GM12801 (cell line): ENCODE measurements around the gene BCLAF1.

Experiments
- CTCF ChIP-seq: IDR thresholded peaks from one replicate; pipeline ENCODE4 v1.5.1; 2011; ENCODE audit warnings: control low read depth; ENCODE audit not compliant: insufficient read length; ENCODE audit errors: extremely low read depth

BCLAF1 gene

GRCh38 chr6:136333824-136334464 is 44.3 kb upstream of the BCLAF1 start:
- no peak for TF ChIP-seq CTCF

DNA sequence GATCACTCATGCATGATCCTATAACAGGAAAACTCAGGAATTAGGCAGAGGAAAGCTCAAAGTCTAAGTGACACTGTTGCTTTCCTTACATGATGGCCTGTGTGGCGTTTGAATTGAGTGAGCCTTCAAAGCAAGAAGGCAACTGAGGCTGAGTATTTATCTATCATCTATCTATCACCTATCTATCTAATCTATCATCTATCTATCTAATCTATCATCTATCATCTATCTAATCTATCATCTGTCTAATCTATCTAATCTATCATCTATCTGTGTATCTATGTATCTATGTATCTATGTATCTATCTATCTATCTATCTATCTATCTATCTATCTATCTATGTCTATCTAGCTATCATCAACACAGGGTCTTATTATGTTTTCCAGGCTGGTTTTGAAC is 41.8 kb upstream of the BCLAF1 start:
- TF ChIP-seq CTCF = no peak

DNA sequence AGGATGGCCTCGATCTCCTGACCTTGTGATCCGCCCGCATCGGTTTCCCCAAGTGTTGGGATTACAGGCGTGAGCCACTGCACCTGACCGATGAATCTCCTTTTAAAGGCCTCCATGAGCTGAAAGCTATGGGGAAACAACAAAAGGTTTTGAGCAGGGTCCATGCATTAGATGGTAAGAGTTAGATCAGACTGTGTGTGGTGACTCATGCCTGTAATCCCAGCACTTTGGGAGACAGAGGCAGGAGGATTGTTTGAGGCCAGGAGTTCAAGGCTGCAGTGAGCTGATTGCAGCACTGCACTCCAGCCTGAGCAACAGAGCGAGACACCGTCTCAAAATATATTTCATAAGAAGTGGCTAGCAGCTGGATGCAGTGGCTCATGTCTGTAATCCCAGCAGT is 41.0 kb upstream of the BCLAF1 start:
- TF ChIP-seq CTCF = no peak

GRCh38 chr6:136326038-136326553 is 36.5 kb upstream of the BCLAF1 start:
- TF ChIP-seq CTCF = no peak

- TF ChIP-seq CTCF = no peak
These were observed 35.2 kb upstream of the BCLAF1 start for GRCh38 chr6:136324686-136325380.

DNA sequence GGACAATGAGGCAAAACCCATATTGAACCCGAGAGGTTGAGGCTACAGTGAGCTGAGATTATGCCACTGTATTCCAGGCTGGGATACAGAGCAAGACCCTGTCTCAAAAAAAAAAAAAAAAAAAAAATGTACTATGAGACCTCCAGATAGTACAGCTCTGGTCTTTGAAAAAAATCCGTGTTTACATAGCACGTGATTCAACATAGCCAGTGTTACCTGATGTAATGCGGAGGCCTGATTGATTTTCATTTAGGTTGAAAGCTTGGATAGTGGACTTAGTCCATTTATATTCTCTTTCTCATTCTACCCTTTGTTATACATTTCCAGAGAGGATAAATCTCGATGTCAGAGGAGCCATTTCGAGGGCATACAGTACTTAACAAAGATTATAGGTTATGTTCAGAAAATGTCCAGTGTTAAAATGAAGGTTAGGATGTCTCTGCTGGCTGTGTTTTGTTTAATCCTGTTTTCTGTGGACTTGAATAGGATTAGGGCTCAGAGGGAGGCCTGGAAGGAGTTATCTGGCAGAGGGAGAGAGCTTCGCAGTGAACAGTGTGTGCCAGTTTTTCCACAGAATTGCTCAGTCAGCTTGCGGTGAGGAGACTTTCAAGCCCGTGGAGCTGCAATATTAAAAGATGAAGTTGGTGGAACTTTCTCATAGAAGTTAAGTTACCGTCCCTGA is 33.9 kb upstream of the BCLAF1 start:
- no peak for TF ChIP-seq CTCF

DNA sequence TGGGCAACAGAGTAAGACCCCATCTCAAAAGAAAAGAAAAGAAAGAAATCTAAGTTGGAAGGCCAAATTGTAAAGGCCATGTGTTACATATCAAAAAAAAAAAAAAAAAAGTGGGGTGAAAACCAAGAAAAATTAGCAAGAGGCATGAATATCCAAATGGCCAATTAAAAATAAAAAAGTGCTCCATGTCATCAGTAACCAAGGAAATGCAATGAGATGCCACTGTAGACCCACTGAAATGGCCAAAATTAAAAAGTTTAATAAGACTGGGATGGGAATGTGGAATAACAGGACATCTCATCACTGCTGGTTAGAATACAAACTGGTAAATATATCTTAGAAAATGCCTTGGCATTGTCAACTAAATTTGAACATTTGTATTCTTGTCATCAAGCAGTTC is 30.1 kb upstream of the BCLAF1 start:
- no peak for TF ChIP-seq CTCF
